GM23338 (cell line): ENCODE measurements around the gene RAC3. TPM values are rescaled to one million over a fixed set of nuclear protein-coding genes. Genes with fewer than 3 reads are reported as not detected.
"Not testable (repeated sequence)": the region's sequence is repeated elsewhere in the genome, so short reads cannot be mapped to it uniquely, and the experiment has no call there.

ENCODE experiments used
- ATAC-seq: fragments of 200-7000 bp; cut with Tn5 transposase; 3 replicates; pipeline ENCODE4 v1.9.1; 2020
- DNase-seq: peaks from one replicate; pipeline ENCODE4 v3.0.0-alpha.2; 2015; ENCODE audit warnings: low spot score
- H2AFZ ChIP-seq: fragments of 200-600 bp; sonication (generic); 2 replicates; pipeline ENCODE4 v1.8.0; 2016; ENCODE audit warnings: antibody characterized with exemption, mild to moderate bottlenecking, moderate library complexity
- H3F3A ChIP-seq: fragments of 200-600 bp; sonication (generic); replicated peaks from 2 replicates; pipeline ENCODE4 v1.8.0; 2017; ENCODE audit warnings: antibody characterized with exemption, mixed run types, low read depth
- H3K27ac ChIP-seq: fragments of 200-600 bp; sonication (generic); 2 replicates; pipeline ENCODE4 v1.6.1; 2016; ENCODE audit warnings: low read depth
- H3K27me3 ChIP-seq: fragments of 200-600 bp; sonication (generic); 2 replicates; pipeline ENCODE4 v1.8.0; 2016; ENCODE audit warnings: mild to moderate bottlenecking, mixed run types, moderate library complexity; ENCODE audit not compliant: insufficient read depth
- H3K36me3 ChIP-seq: fragments of 200-600 bp; sonication (generic); 2 replicates; pipeline ENCODE4 v1.8.0; 2016; ENCODE audit warnings: mild to moderate bottlenecking; ENCODE audit not compliant: insufficient read depth
- H3K4me1 ChIP-seq: fragments of 200-600 bp; sonication (generic); 2 replicates; pipeline ENCODE4 v1.8.0; 2016; ENCODE audit warnings: mild to moderate bottlenecking, moderate library complexity; ENCODE audit not compliant: insufficient read depth
- H3K4me2 ChIP-seq: fragments of 200-600 bp; sonication (generic); 2 replicates; pipeline ENCODE4 v1.7.1; 2017; ENCODE audit warnings: mixed run types
- H3K4me3 ChIP-seq: fragments of 200-600 bp; sonication (generic); 2 replicates; pipeline ENCODE4 v1.6.1; 2016; ENCODE audit warnings: mixed run types
- H3K79me2 ChIP-seq: fragments of 200-600 bp; sonication (generic); replicated peaks from 2 replicates; pipeline ENCODE4 v1.8.0; 2017; ENCODE audit warnings: mild to moderate bottlenecking; ENCODE audit not compliant: insufficient read depth
- H3K9me2 ChIP-seq: fragments of 200-600 bp; sonication (generic); 2 replicates; pipeline ENCODE4 v1.8.0; 2017; ENCODE audit not compliant: insufficient read depth
- H4K20me1 ChIP-seq: fragments of 200-600 bp; sonication (generic); replicated peaks from 2 replicates; pipeline ENCODE4 v1.8.0; 2017; ENCODE audit warnings: mild to moderate bottlenecking; ENCODE audit not compliant: insufficient read depth
- H3K27ac Mint-ChIP-seq: 2 replicates; pipeline ENCODE4 v1.8.0; 2020; ENCODE audit warnings: inconsistent platforms, mild to moderate bottlenecking, moderate library complexity, mixed read lengths
- H3K27me3 Mint-ChIP-seq: 3 replicates; pipeline ENCODE4 v1.8.0; 2022; ENCODE audit warnings: low read depth, mild to moderate bottlenecking, moderate library complexity, mixed read lengths, inconsistent platforms; ENCODE audit not compliant: insufficient read depth, poor library complexity
- H3K36me3 Mint-ChIP-seq: 3 replicates; pipeline ENCODE4 v1.8.0; 2021; ENCODE audit warnings: low read depth, mild to moderate bottlenecking, inconsistent platforms, moderate library complexity, mixed read lengths
- H3K4me1 Mint-ChIP-seq: 3 replicates; pipeline ENCODE4 v1.8.0; 2020; ENCODE audit warnings: mild to moderate bottlenecking, inconsistent platforms, mixed read lengths
- H3K4me3 Mint-ChIP-seq: 3 replicates; pipeline ENCODE4 v1.8.0; 2021; ENCODE audit warnings: moderate library complexity, mild to moderate bottlenecking, inconsistent platforms, mixed read lengths
- H3K9me3 Mint-ChIP-seq: 3 replicates; pipeline ENCODE4 v1.8.0; 2020; ENCODE audit warnings: moderate library complexity, mild to moderate bottlenecking, inconsistent platforms, mixed read lengths
- CREB1 ChIP-seq: fragments of 250-450 bp; sonication (Bioruptor Pico); IDR thresholded peaks from 2 replicates; pipeline ENCODE4 v1.5.0; 2020; ENCODE audit warnings: low read depth, mild to moderate bottlenecking, moderate library complexity
- ETS1 ChIP-seq: IDR thresholded peaks from 2 replicates; pipeline ENCODE4 v1.6.1; 2016; ENCODE audit warnings: antibody characterized with exemption
- JUNB ChIP-seq: IDR thresholded peaks from one replicate; pipeline ENCODE4 v1.6.1; 2016; ENCODE audit warnings: antibody characterized with exemption; ENCODE audit not compliant: unreplicated experiment
- NANOG ChIP-seq: IDR thresholded peaks from 2 replicates; pipeline ENCODE4 v1.6.1; 2016; ENCODE audit warnings: antibody characterized with exemption, borderline replicate concordance
- POLR2AphosphoS5 ChIP-seq: IDR thresholded peaks from 2 replicates; pipeline ENCODE4 v1.6.1; 2016; ENCODE audit warnings: antibody characterized with exemption, low read depth
- STAT1 ChIP-seq: IDR thresholded peaks from one replicate; pipeline ENCODE4 v1.6.1; 2016; ENCODE audit warnings: antibody characterized with exemption; ENCODE audit not compliant: unreplicated experiment
- polyA plus RNA-seq: library from polyadenylated mRNA; unstranded; fragments of >200 nt; fragmentation: Nextera tagmentation; extraction: Ambion mirVana; gene quantifications from 2 replicates; pipeline ENCODE4 v1.2.1, GENCODE V29; 2016
- total RNA-seq: library from RNA; depleted of rRNA; stranded (reverse); fragments of >200 nt; shearing (Covaris generic); gene quantifications from 2 replicates; pipeline ENCODE4 v1.2.3, GENCODE V29; 2014
- TF ChIP-seq, protein P1 (sequence below): IDR thresholded peaks from one replicate; pipeline ENCODE4 v1.6.1; 2018; ENCODE audit warnings: antibody characterized with exemption; ENCODE audit not compliant: unreplicated experiment
- TF ChIP-seq, protein P2 (sequence below): fragments of 250-450 bp; sonication (Bioruptor Pico); IDR thresholded peaks from 2 replicates; pipeline ENCODE4 v1.5.0; 2020; ENCODE audit warnings: mild to moderate bottlenecking, moderate library complexity
- TF ChIP-seq, protein P3 (sequence below), 2 experiments: fragments of 200-600 bp in 1 of 2; sonication (generic) in 1 of 2; conservative IDR thresholded peaks; 2 replicates each; pipeline versions ENCODE4 v1.5.1 to v1.6.1; 2016 to 2017; ENCODE audit warnings: antibody characterized with exemption in 2 of 2, low read depth in 2 of 2, mild to moderate bottlenecking in 2 of 2, moderate library complexity in 1 of 2

Gene RAC3
- total and polyA plus RNA-seq, 2 experiments from 2014 or later, result 31.5 to 293 TPM

GRCh38 chr17:82037889-82038195, 6.4 kb downstream of the RAC3 start:
- Histone ChIP-seq H3K4me2 (peak overlapping the region; percentile 95), H3K79me2 (peaks cover 1% of the 10 kb centered on the region; the same call in 1 of the 2 replicates), H3K9me2 (no peaks in the 10 kb centered on the region), H3K4me1 (peaks cover 6% of the 10 kb centered on the region; the same call in 1 of the 2 replicates), H3K27me3 (no peaks in the 10 kb centered on the region), H3F3A (peaks cover 11% of the 10 kb centered on the region), H4K20me1 (no peaks in the 10 kb centered on the region; the same call in 1 of the 2 replicates), H3K4me3 (peak overlapping the region; percentile 81), H3K27ac (peak overlapping the region; percentile 78; the same call in 1 of the 2 replicates), H2AFZ (peak overlapping the region; percentile 34; the same call in 1 of the 2 replicates), H3K36me3 (no peaks in the 10 kb centered on the region)
- peaks cover 16% of the 10 kb centered on the region for H3K27me3 Mint-ChIP-seq
- peaks cover 3% of the 10 kb centered on the region; the same call in 2 of the 3 replicates for H3K36me3 Mint-ChIP-seq
- H3K9me3 Mint-ChIP-seq, result no peaks in the 10 kb centered on the region; the same call in 2 of the 3 replicates
- peaks cover 32% of the 10 kb centered on the region for H3K4me1 Mint-ChIP-seq
- DNase-seq, result no peak
- no peak for ATAC-seq
- peak overlapping the region; percentile 75 for H3K4me3 Mint-ChIP-seq
- TF ChIP-seq, protein P1, sequence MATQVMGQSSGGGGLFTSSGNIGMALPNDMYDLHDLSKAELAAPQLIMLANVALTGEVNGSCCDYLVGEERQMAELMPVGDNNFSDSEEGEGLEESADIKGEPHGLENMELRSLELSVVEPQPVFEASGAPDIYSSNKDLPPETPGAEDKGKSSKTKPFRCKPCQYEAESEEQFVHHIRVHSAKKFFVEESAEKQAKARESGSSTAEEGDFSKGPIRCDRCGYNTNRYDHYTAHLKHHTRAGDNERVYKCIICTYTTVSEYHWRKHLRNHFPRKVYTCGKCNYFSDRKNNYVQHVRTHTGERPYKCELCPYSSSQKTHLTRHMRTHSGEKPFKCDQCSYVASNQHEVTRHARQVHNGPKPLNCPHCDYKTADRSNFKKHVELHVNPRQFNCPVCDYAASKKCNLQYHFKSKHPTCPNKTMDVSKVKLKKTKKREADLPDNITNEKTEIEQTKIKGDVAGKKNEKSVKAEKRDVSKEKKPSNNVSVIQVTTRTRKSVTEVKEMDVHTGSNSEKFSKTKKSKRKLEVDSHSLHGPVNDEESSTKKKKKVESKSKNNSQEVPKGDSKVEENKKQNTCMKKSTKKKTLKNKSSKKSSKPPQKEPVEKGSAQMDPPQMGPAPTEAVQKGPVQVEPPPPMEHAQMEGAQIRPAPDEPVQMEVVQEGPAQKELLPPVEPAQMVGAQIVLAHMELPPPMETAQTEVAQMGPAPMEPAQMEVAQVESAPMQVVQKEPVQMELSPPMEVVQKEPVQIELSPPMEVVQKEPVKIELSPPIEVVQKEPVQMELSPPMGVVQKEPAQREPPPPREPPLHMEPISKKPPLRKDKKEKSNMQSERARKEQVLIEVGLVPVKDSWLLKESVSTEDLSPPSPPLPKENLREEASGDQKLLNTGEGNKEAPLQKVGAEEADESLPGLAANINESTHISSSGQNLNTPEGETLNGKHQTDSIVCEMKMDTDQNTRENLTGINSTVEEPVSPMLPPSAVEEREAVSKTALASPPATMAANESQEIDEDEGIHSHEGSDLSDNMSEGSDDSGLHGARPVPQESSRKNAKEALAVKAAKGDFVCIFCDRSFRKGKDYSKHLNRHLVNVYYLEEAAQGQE, result no peak
- TF ChIP-seq, protein P2, sequence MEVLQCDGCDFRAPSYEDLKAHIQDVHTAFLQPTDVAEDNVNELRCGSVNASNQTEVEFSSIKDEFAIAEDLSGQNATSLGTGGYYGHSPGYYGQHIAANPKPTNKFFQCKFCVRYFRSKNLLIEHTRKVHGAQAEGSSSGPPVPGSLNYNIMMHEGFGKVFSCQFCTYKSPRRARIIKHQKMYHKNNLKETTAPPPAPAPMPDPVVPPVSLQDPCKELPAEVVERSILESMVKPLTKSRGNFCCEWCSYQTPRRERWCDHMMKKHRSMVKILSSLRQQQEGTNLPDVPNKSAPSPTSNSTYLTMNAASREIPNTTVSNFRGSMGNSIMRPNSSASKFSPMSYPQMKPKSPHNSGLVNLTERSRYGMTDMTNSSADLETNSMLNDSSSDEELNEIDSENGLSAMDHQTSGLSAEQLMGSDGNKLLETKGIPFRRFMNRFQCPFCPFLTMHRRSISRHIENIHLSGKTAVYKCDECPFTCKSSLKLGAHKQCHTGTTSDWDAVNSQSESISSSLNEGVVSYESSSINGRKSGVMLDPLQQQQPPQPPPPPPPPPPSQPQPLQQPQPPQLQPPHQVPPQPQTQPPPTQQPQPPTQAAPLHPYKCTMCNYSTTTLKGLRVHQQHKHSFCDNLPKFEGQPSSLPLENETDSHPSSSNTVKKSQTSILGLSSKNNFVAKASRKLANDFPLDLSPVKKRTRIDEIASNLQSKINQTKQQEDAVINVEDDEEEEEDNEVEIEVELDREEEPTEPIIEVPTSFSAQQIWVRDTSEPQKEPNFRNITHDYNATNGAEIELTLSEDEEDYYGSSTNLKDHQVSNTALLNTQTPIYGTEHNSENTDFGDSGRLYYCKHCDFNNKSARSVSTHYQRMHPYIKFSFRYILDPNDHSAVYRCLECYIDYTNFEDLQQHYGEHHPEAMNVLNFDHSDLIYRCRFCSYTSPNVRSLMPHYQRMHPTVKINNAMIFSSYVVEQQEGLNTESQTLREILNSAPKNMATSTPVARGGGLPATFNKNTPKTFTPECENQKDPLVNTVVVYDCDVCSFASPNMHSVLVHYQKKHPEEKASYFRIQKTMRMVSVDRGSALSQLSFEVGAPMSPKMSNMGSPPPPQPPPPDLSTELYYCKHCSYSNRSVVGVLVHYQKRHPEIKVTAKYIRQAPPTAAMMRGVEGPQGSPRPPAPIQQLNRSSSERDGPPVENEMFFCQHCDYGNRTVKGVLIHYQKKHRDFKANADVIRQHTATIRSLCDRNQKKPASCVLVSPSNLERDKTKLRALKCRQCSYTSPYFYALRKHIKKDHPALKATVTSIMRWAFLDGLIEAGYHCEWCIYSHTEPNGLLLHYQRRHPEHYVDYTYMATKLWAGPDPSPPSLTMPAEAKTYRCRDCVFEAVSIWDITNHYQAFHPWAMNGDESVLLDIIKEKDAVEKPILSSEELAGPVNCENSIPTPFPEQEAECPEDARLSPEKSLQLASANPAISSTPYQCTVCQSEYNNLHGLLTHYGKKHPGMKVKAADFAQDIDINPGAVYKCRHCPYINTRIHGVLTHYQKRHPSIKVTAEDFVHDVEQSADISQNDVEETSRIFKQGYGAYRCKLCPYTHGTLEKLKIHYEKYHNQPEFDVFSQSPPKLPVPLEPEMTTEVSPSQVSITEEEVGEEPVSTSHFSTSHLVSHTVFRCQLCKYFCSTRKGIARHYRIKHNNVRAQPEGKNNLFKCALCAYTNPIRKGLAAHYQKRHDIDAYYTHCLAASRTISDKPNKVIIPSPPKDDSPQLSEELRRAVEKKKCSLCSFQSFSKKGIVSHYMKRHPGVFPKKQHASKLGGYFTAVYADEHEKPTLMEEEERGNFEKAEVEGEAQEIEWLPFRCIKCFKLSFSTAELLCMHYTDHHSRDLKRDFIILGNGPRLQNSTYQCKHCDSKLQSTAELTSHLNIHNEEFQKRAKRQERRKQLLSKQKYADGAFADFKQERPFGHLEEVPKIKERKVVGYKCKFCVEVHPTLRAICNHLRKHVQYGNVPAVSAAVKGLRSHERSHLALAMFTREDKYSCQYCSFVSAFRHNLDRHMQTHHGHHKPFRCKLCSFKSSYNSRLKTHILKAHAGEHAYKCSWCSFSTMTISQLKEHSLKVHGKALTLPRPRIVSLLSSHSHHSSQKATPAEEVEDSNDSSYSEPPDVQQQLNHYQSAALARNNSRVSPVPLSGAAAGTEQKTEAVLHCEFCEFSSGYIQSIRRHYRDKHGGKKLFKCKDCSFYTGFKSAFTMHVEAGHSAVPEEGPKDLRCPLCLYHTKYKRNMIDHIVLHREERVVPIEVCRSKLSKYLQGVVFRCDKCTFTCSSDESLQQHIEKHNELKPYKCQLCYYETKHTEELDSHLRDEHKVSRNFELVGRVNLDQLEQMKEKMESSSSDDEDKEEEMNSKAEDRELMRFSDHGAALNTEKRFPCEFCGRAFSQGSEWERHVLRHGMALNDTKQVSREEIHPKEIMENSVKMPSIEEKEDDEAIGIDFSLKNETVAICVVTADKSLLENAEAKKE (CRISPR knock-in tag), result no peak
- TF ChIP-seq STAT1 (no peak), POLR2AphosphoS5 (no peak), NANOG (no peak), CREB1 (no peak), ETS1 (no peak), JUNB (no peak)
- TF ChIP-seq, protein P3, sequence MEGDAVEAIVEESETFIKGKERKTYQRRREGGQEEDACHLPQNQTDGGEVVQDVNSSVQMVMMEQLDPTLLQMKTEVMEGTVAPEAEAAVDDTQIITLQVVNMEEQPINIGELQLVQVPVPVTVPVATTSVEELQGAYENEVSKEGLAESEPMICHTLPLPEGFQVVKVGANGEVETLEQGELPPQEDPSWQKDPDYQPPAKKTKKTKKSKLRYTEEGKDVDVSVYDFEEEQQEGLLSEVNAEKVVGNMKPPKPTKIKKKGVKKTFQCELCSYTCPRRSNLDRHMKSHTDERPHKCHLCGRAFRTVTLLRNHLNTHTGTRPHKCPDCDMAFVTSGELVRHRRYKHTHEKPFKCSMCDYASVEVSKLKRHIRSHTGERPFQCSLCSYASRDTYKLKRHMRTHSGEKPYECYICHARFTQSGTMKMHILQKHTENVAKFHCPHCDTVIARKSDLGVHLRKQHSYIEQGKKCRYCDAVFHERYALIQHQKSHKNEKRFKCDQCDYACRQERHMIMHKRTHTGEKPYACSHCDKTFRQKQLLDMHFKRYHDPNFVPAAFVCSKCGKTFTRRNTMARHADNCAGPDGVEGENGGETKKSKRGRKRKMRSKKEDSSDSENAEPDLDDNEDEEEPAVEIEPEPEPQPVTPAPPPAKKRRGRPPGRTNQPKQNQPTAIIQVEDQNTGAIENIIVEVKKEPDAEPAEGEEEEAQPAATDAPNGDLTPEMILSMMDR (conservative IDR thresholded peaks at IDR 0.05; ENCODE audit: low read depth in 2 of 2), result no peak
- H3K27ac Mint-ChIP-seq, result peak overlapping the region; percentile 93

DNA sequence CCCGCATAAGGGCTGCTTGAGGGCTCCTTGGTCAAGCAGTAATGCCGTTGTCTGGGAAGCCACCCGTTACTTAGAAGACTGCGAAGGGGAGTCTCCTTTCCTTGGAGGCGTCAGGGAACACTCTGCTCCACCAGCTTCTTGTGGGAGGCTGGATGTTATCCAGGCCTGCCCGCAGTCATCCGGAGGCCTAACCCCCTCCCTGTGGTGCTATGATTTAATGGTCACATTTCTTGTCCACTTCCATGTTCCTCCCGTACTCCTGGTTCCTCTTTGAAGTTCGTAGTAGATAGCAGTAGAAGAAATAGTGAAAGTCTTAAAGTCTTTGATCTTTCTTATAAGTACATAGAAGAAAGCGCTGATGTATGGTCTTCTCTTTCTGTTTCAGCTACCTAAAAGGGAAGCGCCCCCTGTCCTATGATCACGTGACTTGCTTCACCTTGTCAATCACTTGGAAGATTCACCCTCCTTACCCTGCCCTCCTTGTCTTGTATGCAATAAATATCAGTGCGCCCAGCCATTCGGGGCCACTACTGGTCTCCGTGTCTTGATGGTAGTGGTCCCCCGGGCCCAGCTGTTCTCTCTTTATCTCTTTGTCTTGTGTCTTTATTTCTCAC, 7.4 kb downstream of the RAC3 start:
- not testable (repeated sequence) for H3K4me3 ChIP-seq, H4K20me1 ChIP-seq, H3K4me3 Mint-ChIP-seq, H3K27ac Mint-ChIP-seq, H2AFZ ChIP-seq, H3K9me2 ChIP-seq, H3K27ac ChIP-seq, H3K4me1 ChIP-seq, H3K36me3 ChIP-seq, H3K36me3 Mint-ChIP-seq, ATAC-seq, H3K27me3 ChIP-seq, H3K9me3 Mint-ChIP-seq, DNase-seq, H3K79me2 ChIP-seq, H3K4me2 ChIP-seq
- peaks cover 16% of the 10 kb centered on the region for H3K27me3 Mint-ChIP-seq
- peaks cover 34% of the 10 kb centered on the region for H3K4me1 Mint-ChIP-seq
- H3F3A ChIP-seq, result peaks cover 11% of the 10 kb centered on the region
